ENCODE results near the gene SRGAP3.

DNA sequence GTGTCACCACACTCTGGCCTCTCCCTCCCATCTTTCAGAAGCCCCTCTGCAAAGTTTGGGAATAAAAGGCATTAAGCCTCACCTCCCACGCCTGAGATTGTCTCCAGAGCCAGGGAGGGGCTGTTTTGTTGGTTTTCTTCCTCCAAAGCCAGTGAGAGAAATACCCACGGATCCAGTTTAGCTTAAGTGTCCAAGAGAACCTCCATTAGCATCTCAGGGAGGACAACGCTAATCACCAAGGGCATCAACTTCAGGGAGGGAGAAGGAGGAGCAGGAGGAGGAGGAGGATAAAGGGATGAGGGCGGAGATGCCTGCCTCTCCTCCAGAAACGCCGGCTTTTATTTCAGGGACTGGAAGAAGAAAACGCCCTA, 101.6 kb downstream of the SRGAP3 start:
- no peak for TF ChIP-seq EZH2 (IDR thresholded peaks at IDR 0.05; ENCODE audit: low read length, missing control alignments)
- TF ChIP-seq, protein P1, sequence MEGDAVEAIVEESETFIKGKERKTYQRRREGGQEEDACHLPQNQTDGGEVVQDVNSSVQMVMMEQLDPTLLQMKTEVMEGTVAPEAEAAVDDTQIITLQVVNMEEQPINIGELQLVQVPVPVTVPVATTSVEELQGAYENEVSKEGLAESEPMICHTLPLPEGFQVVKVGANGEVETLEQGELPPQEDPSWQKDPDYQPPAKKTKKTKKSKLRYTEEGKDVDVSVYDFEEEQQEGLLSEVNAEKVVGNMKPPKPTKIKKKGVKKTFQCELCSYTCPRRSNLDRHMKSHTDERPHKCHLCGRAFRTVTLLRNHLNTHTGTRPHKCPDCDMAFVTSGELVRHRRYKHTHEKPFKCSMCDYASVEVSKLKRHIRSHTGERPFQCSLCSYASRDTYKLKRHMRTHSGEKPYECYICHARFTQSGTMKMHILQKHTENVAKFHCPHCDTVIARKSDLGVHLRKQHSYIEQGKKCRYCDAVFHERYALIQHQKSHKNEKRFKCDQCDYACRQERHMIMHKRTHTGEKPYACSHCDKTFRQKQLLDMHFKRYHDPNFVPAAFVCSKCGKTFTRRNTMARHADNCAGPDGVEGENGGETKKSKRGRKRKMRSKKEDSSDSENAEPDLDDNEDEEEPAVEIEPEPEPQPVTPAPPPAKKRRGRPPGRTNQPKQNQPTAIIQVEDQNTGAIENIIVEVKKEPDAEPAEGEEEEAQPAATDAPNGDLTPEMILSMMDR (conservative IDR thresholded peaks at IDR 0.05 in 1 of 2, IDR thresholded peaks at IDR 0.05 in 1 of 2; ENCODE audit: low read depth in 1 of 2, low read length in 2 of 2): no peak
